Measurements from ENCODE around the gene ANKRD66. TPM values are rescaled to one million over a fixed set of nuclear protein-coding genes. Genes with fewer than 3 reads are reported as not detected.

ANKRD66 gene
- polyA plus RNA-seq, 1 donor from 2014 or later: not detected

DNA sequence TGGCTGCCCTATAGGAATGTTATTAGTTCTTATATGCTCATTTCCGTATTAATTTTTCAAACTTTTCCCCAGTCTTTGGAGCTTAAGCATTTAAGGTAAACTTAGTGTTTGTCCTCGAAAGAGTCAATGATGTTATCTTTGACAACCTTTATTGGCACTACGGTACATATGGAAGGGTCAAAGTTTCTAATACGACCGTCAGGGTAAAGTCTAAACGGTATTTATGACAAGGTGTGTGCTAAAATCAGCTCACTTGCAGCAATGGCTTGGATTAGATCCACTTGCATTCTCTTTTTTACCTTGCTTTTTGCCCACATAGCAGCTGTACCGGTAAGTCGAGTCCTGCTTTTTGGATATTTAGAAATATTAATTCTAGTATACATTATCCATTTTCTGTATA is 46.4 kb downstream of the ANKRD66 start, which contains the start of gene MEP1A:
Gene MEP1A (plus strand): TSS at position 252 of the 400 bp plus-strand sequence. CDS start 10 bp downstream, at position 262.
- Mint-ChIP-seq H3K27me3 (peaks cover 2% of the 10 kb centered on the region), H3K36me3 (no peaks in the 10 kb centered on the region), H3K9me3 (no peaks in the 10 kb centered on the region)

DNA sequence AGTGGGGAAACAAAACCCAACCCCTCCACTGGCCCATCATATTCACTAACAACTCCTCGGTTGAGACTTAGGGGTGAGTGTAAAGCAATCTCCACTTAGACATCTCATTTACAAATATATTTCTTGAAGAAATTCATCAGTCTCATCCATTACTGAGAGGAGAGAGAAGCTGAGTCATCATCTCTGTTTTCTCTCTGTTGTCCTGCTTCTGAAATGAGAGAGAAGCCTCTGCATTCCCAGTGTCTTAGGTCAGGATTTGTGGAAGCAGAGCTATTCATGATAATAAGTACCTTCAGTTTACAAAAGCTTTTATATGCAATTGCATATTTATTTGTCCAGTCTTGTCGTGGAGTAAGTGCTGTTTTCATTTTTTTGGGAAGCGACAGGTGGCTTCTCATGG is 47.3 kb downstream of the ANKRD66 start:
- Mint-ChIP-seq H3K27ac (no peak overlapping the region), H3K36me3 (no peaks in the 10 kb centered on the region), H3K27me3 (peaks cover 2% of the 10 kb centered on the region), H3K4me3 (no peak overlapping the region), H3K9me3 (no peaks in the 10 kb centered on the region), H3K4me1 (peaks cover 0 to 1% (median 0%) of the 10 kb centered on the region in 3 donors)

More for the DNA sequence above, 46.4 kb downstream of the ANKRD66 start, which contains the start of gene MEP1A:
- Mint-ChIP-seq H3K4me1 (peaks cover 0 to under 1% (median 0%) of the 10 kb centered on the region in 3 donors), H3K4me3 (no peak within 1 kb of the TSS), H3K27ac (no peak within 1 kb of the TSS)

DNA sequence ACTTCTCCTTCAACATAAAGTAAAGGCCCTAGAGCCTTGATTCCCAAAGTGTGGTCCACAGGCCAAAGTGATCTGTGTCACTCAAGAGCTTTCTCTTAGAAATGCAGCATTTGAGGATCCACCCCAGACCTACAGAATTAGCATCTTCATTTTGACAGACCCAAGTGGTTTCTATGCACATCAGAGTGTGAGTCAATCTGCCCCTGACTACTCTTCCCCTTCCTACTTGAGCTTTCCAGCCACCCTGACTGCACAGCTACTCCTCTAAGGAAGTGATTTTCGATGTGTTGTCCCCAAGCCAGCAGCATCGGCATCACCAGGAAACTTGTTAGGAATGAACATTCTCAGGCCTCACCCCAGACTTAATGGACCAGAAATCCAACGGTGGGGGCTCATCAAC is 49.1 kb downstream of the ANKRD66 start:
- Mint-ChIP-seq H3K27me3 (peaks cover 2% of the 10 kb centered on the region), H3K27ac (no peak overlapping the region), H3K4me1 (peaks cover 0 to 1% (median 0%) of the 10 kb centered on the region in 3 donors), H3K4me3 (no peak overlapping the region), H3K9me3 (no peaks in the 10 kb centered on the region), H3K36me3 (no peaks in the 10 kb centered on the region)

DNA sequence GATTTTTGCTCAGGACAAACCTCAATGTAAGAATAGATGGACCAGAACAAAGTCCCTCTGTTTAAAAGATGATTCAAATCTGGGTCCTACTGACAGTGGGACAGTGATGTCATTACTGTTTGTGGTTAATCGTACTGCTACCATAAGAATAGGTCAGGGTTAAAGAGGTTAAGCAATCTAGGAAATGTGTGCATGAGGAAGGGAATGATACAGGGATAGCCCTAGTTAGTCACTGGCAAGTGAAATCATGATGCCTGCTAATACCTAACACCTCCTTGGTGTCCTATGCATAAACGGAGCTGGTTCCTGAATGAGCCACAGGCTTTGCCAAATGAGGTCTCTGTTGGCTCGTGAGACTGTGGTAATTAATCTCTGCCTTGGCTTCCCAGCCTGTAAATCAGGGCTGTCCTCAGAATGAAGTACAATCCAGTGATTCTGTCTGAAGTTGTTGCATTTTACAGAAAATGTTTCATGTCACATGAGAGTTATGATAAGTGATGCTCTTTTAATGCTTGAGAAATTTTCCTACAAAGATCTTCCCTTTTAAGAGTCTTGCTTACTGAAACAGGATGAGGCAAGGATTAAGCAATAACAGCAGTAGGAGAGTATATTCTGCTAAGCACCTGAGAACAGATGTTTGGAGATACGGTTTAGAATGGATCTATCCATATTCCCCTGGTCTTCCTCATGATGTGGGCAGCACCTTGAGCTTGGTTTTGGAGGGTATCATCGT is 50.3 kb downstream of the ANKRD66 start:
- peaks cover 2% of the 10 kb centered on the region for H3K27me3 Mint-ChIP-seq
- H3K9me3 Mint-ChIP-seq: no peaks in the 10 kb centered on the region
- H3K4me1 Mint-ChIP-seq: peaks cover 0 to 1% (median 0%) of the 10 kb centered on the region in 3 donors
- no peaks in the 10 kb centered on the region for H3K36me3 Mint-ChIP-seq
- H3K4me3 Mint-ChIP-seq: no peak overlapping the region
- no peak overlapping the region for H3K27ac Mint-ChIP-seq

DNA sequence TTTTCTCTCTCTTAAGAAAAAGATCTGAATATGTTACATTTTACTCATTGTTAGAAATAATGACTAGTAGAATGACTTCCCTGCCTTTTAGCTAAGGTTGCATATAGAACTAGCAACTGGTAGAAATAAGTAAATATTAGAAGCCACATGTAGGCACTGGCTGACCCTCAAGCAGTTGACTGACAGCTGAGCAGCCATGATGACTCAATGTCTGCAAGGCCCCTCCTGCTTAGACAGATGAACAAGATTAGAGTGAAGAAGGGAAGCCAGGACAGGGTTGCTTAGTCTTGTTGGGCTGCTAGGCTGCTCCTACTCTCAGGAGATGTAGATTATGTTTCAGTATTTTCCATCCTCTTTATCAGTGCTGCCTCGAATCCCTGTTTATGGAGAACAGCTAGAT is 52.9 kb downstream of the ANKRD66 start:
- Mint-ChIP-seq H3K9me3 (no peaks in the 10 kb centered on the region), H3K27me3 (peaks cover 4% of the 10 kb centered on the region), H3K4me1 (peaks cover 0 to 1% (median 0%) of the 10 kb centered on the region in 3 donors), H3K27ac (no peak overlapping the region), H3K4me3 (no peak overlapping the region), H3K36me3 (no peaks in the 10 kb centered on the region)

DNA sequence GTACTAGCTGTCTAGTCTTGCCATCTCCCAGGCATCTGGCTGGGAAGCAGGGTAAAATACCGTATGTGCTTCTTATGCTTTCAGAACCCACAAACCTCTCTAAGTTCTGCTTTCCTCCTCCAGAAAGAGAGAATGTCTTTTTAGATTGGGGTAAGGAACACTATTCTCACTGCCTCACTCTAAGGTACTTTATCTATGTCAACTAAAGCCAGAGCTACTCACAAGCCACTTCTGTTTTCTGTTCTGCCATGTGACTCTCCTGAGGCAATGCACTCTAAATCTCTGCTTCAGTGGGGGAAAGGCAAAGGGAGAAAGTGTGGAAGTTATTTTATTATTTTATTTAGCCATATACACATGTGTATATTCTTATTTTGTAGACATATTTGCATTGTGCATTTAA is 62.1 kb downstream of the ANKRD66 start:
- no peak overlapping the region for H3K4me3 Mint-ChIP-seq
- H3K36me3 Mint-ChIP-seq: no peaks in the 10 kb centered on the region
- no peak overlapping the region for H3K27ac Mint-ChIP-seq
- no peaks in the 10 kb centered on the region for H3K4me1 Mint-ChIP-seq
- peaks cover 0 to 2% (median 0%) of the 10 kb centered on the region in 3 donors for H3K9me3 Mint-ChIP-seq
- peaks cover 11% of the 10 kb centered on the region for H3K27me3 Mint-ChIP-seq

Other genes starting within 250 kb of the ANKRD66 start
- gene CYP39A1, start 94.1 kb upstream of the ANKRD66 start, polyA plus RNA-seq: not detected
- not detected for gene SLC25A27, start 94.0 kb upstream of the ANKRD66 start, polyA plus RNA-seq
- not detected for gene TDRD6, start 59.0 kb upstream of the ANKRD66 start, polyA plus RNA-seq
- gene PLA2G7, start 11.6 kb upstream of the ANKRD66 start, polyA plus RNA-seq: not detected
- not detected for gene MEP1A, start 46.5 kb downstream of the ANKRD66 start, polyA plus RNA-seq
- not detected for gene ADGRF5, start 175.0 kb downstream of the ANKRD66 start, polyA plus RNA-seq